Measurements from ENCODE around the gene ELMOD1.

The ELMOD1 gene

GRCh38 chr11:107646783-107647182 lies 55.8 kb downstream of the ELMOD1 start:
- DNase-seq (ENCODE audit: low read depth), result no peak

- no peak for DNase-seq (ENCODE audit: low read depth)
Measured at GRCh38 chr11:107648242-107648641, 57.3 kb downstream of the ELMOD1 start.

GRCh38 chr11:107651672-107652071 lies 60.7 kb downstream of the ELMOD1 start:
- no peak for DNase-seq (ENCODE audit: low read depth)

GRCh38 chr11:107653076-107653475 lies 62.1 kb downstream of the ELMOD1 start:
- no peak for DNase-seq (ENCODE audit: low read depth)

- DNase-seq (ENCODE audit: low read depth), result no peak
Measured at GRCh38 chr11:107655602-107656001, 64.7 kb downstream of the ELMOD1 start.

GRCh38 chr11:107659310-107659709 lies 68.4 kb downstream of the ELMOD1 start:
- no peak for DNase-seq (ENCODE audit: low read depth)

GRCh38 chr11:107660066-107660465 lies 69.1 kb downstream of the ELMOD1 start:
- no peak for DNase-seq (ENCODE audit: low read depth)

- DNase-seq (ENCODE audit: low read depth), result no peak
Measured at GRCh38 chr11:107661656-107662055, 70.7 kb downstream of the ELMOD1 start.

GRCh38 chr11:107665018-107665417 lies 74.1 kb downstream of the ELMOD1 start:
- no peak for DNase-seq (ENCODE audit: low read depth)

GRCh38 chr11:107666911-107667613 lies 76.1 kb downstream of the ELMOD1 start:
- no peak for DNase-seq (ENCODE audit: low read depth)

GRCh38 chr11:107669191-107669740 lies 78.3 kb downstream of the ELMOD1 start:
- no peak for DNase-seq (ENCODE audit: low read depth)

GRCh38 chr11:107669893-107670601 lies 79.1 kb downstream of the ELMOD1 start:
- no peak for DNase-seq (ENCODE audit: low read depth)

GRCh38 chr11:107675902-107676301 lies 85.0 kb downstream of the ELMOD1 start:
- no peak for DNase-seq (ENCODE audit: low read depth)

- DNase-seq (ENCODE audit: low read depth), result no peak
Measured at GRCh38 chr11:107676336-107677057, 85.5 kb downstream of the ELMOD1 start.

- DNase-seq (ENCODE audit: low read depth), result no peak
Measured at GRCh38 chr11:107677924-107678631, 87.1 kb downstream of the ELMOD1 start.

- no peak for DNase-seq (ENCODE audit: low read depth)
Measured at GRCh38 chr11:107678632-107678971, 87.7 kb downstream of the ELMOD1 start.

GRCh38 chr11:107679255-107680024 lies 88.5 kb downstream of the ELMOD1 start:
- DNase-seq (ENCODE audit: low read depth), result no peak

- no peak for DNase-seq (ENCODE audit: low read depth)
Measured at GRCh38 chr11:107682171-107682570, 91.2 kb downstream of the ELMOD1 start.

GRCh38 chr11:107682572-107682971 lies 91.6 kb downstream of the ELMOD1 start:
- DNase-seq (ENCODE audit: low read depth), result no peak

- DNase-seq (ENCODE audit: low read depth), result no peak
Measured at GRCh38 chr11:107683061-107683460, 92.1 kb downstream of the ELMOD1 start.

- DNase-seq (ENCODE audit: low read depth), result no peak
Measured at GRCh38 chr11:107683807-107684206, 92.9 kb downstream of the ELMOD1 start.

Measured in non-pigmented ciliary epithelial cell (primary cell).